Hepatocyte (in vitro differentiated cells): ENCODE data around the gene MRPL38. TPM values are rescaled to one million over a fixed set of nuclear protein-coding genes. Genes with fewer than 3 reads are reported as not detected.

Source experiments
- DNase-seq: peaks from one replicate; pipeline ENCODE4 v3.0.0-alpha.2; 2016; ENCODE audit warnings: low spot score
- H2AFZ ChIP-seq: fragments of 200-600 bp; sonication (generic); 2 replicates; pipeline ENCODE4 v1.6.0; 2016; ENCODE audit warnings: antibody characterized with exemption, mild to moderate bottlenecking
- H3K27ac ChIP-seq: fragments of 200-600 bp; sonication (generic); 2 replicates; pipeline ENCODE4 v1.5.1; 2016; ENCODE audit warnings: mild to moderate bottlenecking
- H3K27me3 ChIP-seq: fragments of 200-600 bp; sonication (generic); 2 replicates; pipeline ENCODE4 v1.6.1; 2016
- H3K36me3 ChIP-seq: fragments of 200-600 bp; sonication (generic); replicated peaks from 2 replicates; pipeline ENCODE4 v1.5.1; 2016; ENCODE audit warnings: low read depth; ENCODE audit not compliant: insufficient read depth
- H3K4me1 ChIP-seq: fragments of 200-600 bp; sonication (generic); 2 replicates; pipeline ENCODE4 v1.5.1; 2016; ENCODE audit warnings: mild to moderate bottlenecking, moderate library complexity; ENCODE audit not compliant: insufficient read depth
- H3K4me2 ChIP-seq: fragments of 200-600 bp; sonication (generic); 2 replicates; pipeline ENCODE4 v1.6.0; 2016
- H3K4me3 ChIP-seq: fragments of 200-600 bp; sonication (generic); 2 replicates; pipeline ENCODE4 v1.5.1; 2016; ENCODE audit warnings: mild to moderate bottlenecking
- H3K79me2 ChIP-seq: fragments of 200-600 bp; sonication (generic); 2 replicates; pipeline ENCODE4 v1.6.0; 2017; ENCODE audit warnings: mild to moderate bottlenecking
- H3K9me2 ChIP-seq: fragments of 200-600 bp; sonication (generic); replicated peaks from 2 replicates; pipeline ENCODE4 v1.6.0; 2017; ENCODE audit warnings: mild to moderate bottlenecking; ENCODE audit not compliant: insufficient read depth
- H3K9me3 ChIP-seq: fragments of 200-600 bp; sonication (generic); 2 replicates; pipeline ENCODE4 v1.5.1; 2016; ENCODE audit warnings: low read depth, mild to moderate bottlenecking
- H4K20me1 ChIP-seq: fragments of 200-600 bp; sonication (generic); 2 replicates; pipeline ENCODE4 v1.6.0; 2016; ENCODE audit warnings: mild to moderate bottlenecking; ENCODE audit not compliant: insufficient read depth, poor library complexity, severe bottlenecking
- EZH2 ChIP-seq: fragments of 200-600 bp; sonication (generic); IDR thresholded peaks from 2 replicates; pipeline ENCODE4 v1.6.1; 2016; ENCODE audit warnings: antibody characterized with exemption, mild to moderate bottlenecking, borderline replicate concordance
- EZH2phosphoT487 ChIP-seq: fragments of 200-600 bp; sonication (generic); IDR thresholded peaks from one replicate; pipeline ENCODE4 v1.6.1; 2018; ENCODE audit warnings: antibody characterized with exemption, mild to moderate bottlenecking, low read depth, moderate library complexity; ENCODE audit not compliant: unreplicated experiment, severe bottlenecking
- WGBS: methylation state at CpG from one replicate; pipeline ENCODE4 v1.1.6; 2016; ENCODE audit warnings: low lambda C conversion rate; ENCODE audit errors: missing lambda C conversion rate; 5-methylcytosine and 5-hydroxymethylcytosine counted together
- polyA plus RNA-seq: library from polyadenylated mRNA; unstranded; fragments of >200 nt; fragmentation: Nextera tagmentation; extraction: Ambion mirVana; gene quantifications from 2 replicates; pipeline ENCODE4 v1.2.1, GENCODE V29; 2016
- total RNA-seq: library from RNA; depleted of rRNA; stranded (reverse); fragments of >200 nt; gene quantifications from 2 replicates; pipeline ENCODE4 v1.2.3, GENCODE V29; 2014
- TF ChIP-seq, protein P1 (sequence below): fragments of 200-600 bp; sonication (generic); IDR thresholded peaks from 2 replicates; pipeline ENCODE4 v1.5.1; 2016; ENCODE audit warnings: antibody characterized with exemption, mild to moderate bottlenecking; ENCODE audit not compliant: poor library complexity

Gene MRPL38
- total and polyA plus RNA-seq, 2 experiments from 2014 or later, result 50.2 to 124 TPM

DNA sequence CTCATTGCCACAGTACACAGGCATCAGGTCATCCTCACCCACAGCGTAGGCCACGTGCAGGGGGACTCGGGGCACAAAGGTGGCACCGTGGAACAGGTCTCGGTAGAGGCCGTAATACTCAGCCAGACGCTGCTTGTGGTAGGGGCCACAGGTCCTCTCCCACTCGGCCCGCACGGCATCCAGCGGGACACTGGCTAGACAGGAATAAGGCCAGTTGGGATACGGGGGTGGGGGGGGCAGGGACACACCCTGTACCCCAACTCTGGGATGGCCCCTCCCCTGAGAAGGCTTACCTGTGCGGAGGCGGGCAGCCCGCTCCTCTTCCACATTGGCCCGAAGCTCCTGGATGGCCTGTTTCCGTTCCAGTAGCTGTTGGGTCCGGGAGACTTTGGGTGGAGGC is 3.0 kb downstream of the MRPL38 start:
- no peak overlapping the region for H2AFZ ChIP-seq
- no peaks in the 10 kb centered on the region for H3K9me3 ChIP-seq
- no peak overlapping the region for H3K27ac ChIP-seq
- TF ChIP-seq EZH2phosphoT487 (no peak), EZH2 (no peak)
- TF ChIP-seq, protein P1, sequence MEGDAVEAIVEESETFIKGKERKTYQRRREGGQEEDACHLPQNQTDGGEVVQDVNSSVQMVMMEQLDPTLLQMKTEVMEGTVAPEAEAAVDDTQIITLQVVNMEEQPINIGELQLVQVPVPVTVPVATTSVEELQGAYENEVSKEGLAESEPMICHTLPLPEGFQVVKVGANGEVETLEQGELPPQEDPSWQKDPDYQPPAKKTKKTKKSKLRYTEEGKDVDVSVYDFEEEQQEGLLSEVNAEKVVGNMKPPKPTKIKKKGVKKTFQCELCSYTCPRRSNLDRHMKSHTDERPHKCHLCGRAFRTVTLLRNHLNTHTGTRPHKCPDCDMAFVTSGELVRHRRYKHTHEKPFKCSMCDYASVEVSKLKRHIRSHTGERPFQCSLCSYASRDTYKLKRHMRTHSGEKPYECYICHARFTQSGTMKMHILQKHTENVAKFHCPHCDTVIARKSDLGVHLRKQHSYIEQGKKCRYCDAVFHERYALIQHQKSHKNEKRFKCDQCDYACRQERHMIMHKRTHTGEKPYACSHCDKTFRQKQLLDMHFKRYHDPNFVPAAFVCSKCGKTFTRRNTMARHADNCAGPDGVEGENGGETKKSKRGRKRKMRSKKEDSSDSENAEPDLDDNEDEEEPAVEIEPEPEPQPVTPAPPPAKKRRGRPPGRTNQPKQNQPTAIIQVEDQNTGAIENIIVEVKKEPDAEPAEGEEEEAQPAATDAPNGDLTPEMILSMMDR, result no peak
- 94% methylated on average over 18 of the region's 18 CpGs for WGBS
- H3K4me3 ChIP-seq, result no peak overlapping the region
- peaks cover 20% of the 10 kb centered on the region for H3K79me2 ChIP-seq
- no peaks in the 10 kb centered on the region for H4K20me1 ChIP-seq
- DNase-seq, result no peak
- H3K4me1 ChIP-seq, result peaks cover 11% of the 10 kb centered on the region
- no peaks in the 10 kb centered on the region for H3K27me3 ChIP-seq
- no peak overlapping the region for H3K4me2 ChIP-seq
- H3K9me2 ChIP-seq, result no peaks in the 10 kb centered on the region
- no peaks in the 10 kb centered on the region for H3K36me3 ChIP-seq

DNA sequence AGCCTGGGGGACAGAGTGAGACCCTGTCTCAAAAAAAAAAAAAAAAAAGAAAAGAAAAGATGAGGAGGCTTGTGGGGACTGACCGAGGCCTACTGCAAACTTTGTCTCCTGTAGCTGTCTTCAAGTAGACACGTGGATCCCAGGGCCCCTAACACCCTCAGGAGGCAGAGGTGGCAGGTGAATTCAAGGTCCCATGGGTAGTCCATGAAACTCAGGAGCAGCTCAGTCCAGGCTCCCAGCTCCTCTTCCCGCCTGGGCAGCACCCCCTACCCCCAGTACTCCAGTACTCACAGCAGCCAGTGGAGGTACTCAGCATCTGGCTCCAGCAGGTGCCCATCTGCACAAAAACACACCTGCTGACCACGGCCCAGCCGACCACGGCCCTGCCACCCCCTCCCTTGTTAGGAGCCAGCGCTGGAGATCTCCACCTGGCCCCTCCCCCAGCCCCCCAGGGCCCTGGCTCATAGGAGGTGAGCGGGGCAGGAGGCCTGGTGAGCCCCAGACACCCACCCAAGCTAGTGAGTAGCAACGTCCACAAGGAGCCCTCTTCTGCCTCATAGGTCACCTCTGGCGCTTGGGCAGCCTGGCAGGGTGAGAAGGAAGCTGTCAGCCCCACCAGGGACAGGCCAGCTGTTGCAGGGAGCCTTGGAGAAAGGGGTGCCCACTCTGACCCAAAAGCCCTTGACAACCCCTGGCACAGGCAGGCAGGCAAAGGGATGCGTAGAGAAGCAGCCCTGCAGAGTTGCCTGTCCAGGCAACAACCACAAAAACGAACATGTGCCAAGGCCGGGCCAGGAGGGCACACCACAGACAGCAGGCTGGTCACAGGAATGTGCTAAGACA is 3.8 kb downstream of the MRPL38 start:
- Histone ChIP-seq H3K9me3 (no peaks in the 10 kb centered on the region), H3K27ac (no peak overlapping the region), H3K4me2 (no peak overlapping the region), H3K36me3 (no peaks in the 10 kb centered on the region), H3K27me3 (no peaks in the 10 kb centered on the region), H3K9me2 (no peaks in the 10 kb centered on the region), H4K20me1 (no peaks in the 10 kb centered on the region), H3K79me2 (peaks cover 22% of the 10 kb centered on the region), H3K4me1 (peaks cover 11% of the 10 kb centered on the region), H2AFZ (no peak overlapping the region), H3K4me3 (no peak overlapping the region)
- no peak for DNase-seq
- TF ChIP-seq EZH2, result no peak
- no peak for TF ChIP-seq EZH2phosphoT487
- TF ChIP-seq, protein P1, result no peak
- 95% methylated on average over 12 of the region's 13 CpGs for WGBS

GRCh38 chr17:75899767-75900468 is 4.8 kb downstream of the MRPL38 start:
- TF ChIP-seq, protein P1, result no peak
- TF ChIP-seq EZH2 (no peak), EZH2phosphoT487 (no peak)
- Histone ChIP-seq H3K4me2 (no peak overlapping the region), H3K4me3 (no peak overlapping the region), H3K9me2 (no peaks in the 10 kb centered on the region), H3K4me1 (peaks cover 17% of the 10 kb centered on the region), H3K79me2 (peaks cover 32% of the 10 kb centered on the region), H3K36me3 (no peaks in the 10 kb centered on the region), H4K20me1 (no peaks in the 10 kb centered on the region), H2AFZ (no peak overlapping the region), H3K9me3 (no peaks in the 10 kb centered on the region), H3K27ac (no peak overlapping the region), H3K27me3 (no peaks in the 10 kb centered on the region)
- 95% methylated on average over 23 of the region's 23 CpGs for WGBS
- DNase-seq, result no peak
